Amniotic stem cell (primary cell): ENCODE results near the gene RNASET2.

Experiments
- DNase-seq: peaks from one replicate; lab custom pipeline; 2025; lab: John Stamatoyannopoulos, UW

The RNASET2 gene

DNA sequence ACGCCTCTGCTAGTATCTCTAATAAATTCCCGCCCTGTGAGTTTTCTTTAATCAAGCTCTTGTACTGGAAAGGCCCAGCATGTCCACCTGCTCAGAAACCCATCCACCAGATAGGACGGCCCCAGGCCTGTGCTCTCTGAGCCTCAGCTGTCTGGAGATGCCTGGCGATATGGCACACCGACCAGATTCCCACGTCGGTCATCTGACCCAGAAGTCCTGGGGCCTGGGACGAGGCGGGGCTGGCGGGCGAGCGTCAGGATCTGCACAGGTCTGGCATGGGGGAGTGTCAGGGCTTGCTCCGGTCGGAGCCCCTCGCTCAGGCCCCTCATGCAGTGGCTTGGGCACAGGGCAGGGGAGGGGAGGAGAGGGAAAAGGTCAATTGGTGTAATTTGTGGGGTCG lies 10.2 kb downstream of the RNASET2 start:
- no peak for DNase-seq

DNA sequence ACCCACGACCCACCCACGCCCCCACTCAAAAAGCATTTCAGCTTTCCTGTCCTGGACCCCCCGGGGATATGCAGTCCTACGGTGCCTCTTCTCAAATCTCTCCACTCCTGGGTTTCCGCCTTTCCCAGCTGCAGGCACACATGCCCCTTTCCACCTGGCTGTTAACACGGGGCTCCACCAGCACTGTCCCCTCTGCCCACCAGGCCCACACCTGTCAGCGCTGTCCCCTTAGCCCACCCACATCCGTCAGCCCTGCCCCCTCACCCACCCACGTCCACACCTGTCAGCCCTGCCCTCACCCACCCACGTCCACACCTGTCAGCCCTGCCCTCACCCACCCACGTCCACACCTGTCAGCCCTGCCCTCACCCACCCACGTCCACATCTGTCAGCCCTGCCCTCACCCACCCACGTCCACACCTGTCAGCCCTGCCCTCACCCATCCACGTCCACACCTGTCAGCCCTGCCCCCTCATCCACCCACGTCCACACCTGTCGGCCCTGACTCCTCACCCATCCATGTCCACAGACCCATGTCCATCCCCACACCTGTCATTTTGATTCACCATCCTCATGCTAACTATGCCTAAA lies 11.6 kb downstream of the RNASET2 start:
- DNase-seq = no peak

DNA sequence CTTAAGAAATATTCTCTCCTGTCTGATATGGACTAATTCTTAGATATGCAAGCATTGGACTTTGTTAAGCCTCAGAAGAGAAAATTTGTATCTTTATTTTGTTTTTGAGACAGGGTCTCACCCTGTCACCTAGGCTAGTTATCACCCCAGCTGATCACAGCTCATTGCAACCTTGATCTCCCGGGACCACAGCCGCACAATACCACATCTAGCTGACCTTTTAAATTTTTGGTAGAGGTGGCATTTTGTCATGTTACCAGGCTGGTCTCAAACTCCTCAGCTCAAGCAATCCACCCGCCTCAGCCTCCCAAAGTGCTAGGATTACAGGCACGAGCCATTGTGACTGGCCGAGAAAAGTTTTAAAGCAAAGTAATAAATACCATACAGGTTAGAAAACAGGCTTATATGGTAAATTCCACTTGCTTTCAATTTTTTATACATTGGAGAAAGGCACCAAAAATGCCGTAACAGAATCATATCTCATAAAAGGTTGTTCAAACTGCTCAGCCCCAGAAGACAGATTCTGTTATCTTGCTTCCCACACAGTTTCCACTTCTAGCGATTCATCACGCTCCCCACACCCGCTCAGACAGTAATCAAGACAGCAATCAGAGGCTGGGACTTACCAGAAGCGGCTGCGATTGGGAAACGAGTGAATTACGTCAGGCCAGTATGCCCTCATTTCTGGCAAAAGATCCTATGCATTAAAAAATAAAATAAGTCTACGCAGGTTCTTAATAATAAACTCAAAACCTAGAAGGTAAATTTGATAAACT lies 13.8 kb downstream of the RNASET2 start:
- DNase-seq = no peak

DNA sequence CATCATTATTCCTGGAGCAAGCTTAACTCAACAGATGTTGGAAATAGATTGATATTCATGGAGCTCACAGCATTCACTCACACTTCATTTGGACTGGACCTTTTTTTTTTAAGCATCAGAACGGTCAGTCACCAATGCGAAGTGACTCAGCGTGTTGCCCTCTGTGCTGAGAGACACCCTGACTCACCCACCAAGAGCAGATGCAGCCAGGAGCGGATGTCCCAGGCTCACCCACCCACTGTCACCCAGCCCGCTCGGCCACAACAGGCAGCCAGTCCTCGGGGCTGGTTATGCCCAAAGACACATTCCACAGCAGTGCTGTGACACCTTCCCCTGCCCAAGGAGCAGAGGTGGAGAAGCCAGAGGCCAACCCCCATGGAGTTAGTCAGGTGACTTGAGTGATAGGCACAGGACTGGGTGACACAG lies 15.7 kb downstream of the RNASET2 start:
- DNase-seq = no peak

DNA sequence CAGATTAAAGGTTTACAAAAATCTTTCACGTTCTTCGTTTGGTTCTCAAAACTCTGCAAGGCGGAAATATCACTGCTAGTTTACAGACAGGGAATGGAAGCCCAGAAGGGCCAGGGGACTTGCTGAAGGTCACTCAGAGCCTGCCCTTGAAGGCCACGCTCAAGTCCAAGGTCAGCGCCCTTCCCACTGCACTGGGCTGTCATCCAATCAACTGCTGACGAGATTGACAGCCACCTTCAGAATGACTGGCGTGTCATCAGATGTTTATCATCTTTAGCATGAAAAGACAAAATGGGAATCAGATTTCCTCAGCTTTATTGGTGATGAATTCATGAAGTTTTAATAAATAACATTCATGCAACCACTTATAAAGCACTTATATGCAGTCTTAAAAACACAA lies 16.5 kb downstream of the RNASET2 start:
- DNase-seq = no peak

DNA sequence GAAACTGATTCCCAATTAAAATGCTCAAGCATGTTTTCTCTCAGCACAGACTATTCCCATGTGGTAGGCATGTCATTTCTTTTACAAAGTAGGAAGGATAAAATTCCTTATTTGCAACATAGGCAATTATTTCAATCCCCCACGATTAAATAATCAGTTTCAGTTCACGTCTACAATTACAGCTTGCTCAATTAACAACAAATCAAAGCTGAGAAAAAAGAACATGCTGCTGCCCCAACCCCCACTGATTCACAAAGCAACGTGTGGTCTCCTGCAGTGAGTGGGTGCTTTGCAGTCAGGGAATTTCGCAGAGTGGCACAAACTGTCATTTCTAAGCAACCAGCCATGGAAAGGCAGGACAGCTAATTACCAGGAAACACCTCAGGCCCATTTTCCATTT lies 17.0 kb downstream of the RNASET2 start:
- no peak for DNase-seq

DNA sequence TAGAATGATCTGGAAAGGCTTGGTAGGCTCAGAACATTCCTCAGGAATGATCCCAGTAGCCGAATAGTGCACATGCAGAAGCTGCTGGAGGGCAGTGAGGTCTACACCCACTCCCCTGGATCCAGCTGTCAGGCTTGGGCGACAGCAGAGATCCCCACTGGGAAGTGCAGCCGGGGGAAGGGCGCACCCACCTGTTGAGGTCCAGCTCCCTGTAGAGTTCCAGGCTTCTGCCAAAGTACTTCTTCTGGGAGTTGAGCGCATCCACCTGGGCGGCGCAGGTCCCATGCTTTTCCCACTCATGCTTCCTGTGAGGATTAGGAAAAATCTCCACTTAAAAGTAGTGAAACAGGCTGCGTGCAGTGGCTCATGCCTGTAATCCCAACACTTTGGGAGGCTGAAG lies 17.6 kb downstream of the RNASET2 start:
- DNase-seq = no peak

DNA sequence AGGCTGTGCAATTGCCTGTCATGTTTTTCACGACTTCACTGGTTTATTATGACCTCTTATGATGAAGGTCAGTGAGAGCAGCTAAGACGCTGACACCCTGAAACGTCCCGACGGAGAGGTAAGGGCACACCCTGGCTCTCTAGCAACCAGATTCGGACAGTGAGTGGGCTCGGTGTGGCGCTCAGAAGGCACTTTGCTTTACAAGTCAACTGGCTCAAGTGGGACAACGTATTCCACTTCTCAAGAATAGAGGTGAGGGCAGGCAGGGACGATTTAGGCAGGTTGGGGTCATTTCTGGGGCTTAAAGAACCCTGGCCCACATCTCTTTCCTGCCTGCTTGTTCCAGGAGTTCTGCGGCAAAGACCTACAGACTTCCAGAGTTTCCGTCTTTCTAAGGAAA lies 18.2 kb downstream of the RNASET2 start:
- DNase-seq = no peak

DNA sequence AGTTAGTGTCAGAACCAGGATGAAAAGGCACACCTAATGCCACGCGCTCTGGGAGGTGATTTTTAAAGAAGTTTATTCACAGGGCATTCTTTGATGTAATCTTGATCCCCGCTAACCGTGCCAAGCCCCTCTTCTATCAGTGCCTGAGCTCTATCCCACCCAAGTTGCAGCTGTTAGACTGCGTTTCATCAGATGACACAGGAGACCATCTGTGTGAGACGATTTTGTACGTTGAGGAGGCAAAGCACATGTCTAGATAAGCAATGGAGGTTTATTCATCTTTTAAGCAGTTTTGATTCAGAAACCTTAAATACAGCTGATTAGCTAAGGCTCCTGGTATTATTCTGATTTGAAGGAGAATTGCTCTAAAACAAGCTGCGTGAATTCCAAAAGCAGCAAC lies 18.6 kb downstream of the RNASET2 start:
- DNase-seq = no peak

DNA sequence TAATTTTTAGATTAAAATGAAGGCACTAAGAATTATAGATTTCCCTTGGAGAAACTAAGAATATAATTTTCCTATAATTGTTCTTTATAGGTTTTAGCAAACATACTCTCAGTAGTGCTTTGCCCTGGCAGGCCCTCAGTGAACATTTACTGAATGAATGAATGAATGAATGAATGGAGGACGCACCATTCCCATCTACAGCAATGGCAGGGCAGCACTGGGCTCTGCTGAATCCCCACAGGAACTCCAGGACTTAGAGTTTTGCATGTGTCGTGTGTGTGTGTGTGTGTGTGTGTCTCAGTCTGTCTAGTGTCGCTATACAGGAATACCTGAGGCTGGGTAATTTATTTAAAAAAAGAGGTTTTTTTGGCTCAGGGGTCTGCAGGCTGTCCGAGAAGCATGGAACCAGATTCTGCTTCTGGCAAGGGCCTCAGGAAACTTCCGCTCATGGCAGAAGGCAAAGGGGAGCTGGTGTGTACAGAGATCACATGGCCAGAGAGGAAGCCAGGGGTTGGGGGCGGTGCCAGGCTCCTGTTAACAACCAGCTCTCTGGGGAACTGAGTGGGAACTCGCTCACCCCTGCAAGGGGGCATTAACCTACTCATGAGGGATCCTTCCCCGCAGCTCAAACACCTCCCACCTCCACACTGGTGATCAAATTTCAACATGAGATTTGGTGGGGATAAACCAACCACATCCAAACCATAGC lies 20.1 kb downstream of the RNASET2 start:
- DNase-seq = no peak

DNA sequence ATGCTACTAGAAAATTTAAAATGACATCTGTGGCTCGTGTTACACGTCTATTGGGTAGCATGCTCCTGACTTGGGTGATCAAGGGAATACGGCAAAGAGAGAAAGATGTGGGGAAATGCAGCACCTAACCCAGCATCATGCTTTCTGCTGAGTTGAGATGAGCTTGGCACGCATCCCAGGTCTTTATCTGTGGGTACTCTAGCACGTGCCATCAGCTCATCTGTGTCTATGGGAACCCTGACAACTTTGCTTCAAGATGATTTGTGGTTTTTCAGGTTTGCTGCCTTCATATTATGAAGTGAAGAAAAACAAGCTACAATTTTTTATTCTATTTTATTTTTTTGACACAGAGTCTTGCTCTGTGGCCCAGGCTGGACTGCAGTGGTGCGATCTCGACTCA lies 21.0 kb downstream of the RNASET2 start:
- no peak for DNase-seq

DNA sequence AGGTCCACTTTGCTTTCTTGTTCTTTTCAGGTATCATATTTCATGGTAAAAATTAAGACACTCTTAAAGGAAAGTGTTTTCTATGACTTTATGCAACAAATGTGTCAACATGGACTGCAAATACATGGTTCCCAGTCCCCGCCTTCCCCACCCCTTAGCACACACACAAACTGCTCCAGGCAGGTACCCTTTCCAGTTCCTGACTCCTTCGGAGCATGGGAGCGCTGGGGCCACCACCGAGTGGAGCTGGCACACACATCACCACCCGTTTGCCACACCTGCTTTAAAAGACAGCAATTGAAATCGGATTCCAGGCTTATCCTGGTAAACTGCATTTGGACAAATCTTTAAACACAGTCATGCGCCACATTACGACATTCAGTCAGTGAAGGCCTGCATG lies 22.2 kb downstream of the RNASET2 start:
- no peak for DNase-seq

DNA sequence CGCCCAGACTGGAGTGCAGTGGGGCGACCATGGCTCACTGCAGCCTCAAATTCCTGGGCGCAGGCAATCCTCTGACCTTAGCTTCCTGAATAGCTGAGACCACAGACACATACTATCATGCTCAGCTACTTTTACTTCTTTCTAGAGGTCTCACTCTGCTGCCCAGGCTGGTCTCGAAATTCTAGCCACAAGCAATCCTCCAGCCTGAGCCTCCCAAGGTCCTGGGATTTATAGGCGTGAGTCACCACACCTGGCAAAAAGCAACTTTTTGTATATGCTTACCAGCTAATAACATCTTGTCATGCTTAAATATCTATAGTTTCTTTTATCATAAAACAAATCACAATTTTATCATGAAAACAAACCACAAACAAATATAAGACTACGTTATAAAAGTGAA lies 23.0 kb downstream of the RNASET2 start:
- no peak for DNase-seq

DNA sequence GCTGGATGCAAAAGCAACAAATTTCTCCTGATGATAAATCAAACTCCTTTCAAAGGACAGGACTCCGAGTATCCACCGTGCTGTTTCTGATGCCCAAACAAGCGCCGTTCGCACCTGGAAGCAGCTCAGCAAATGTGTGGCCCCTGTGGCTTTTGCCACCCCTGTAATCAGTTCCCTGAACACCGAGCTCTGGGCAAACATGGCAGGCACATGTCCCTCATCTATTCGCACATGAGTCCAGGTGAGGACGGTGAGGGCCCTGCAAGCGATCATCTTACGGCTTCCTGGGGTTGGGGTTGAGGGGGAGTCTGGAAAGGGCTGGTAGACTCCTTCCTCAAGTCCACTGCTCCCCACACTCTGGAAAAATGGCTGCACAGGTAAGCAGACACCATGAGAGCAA lies 23.7 kb downstream of the RNASET2 start:
- no peak for DNase-seq

DNA sequence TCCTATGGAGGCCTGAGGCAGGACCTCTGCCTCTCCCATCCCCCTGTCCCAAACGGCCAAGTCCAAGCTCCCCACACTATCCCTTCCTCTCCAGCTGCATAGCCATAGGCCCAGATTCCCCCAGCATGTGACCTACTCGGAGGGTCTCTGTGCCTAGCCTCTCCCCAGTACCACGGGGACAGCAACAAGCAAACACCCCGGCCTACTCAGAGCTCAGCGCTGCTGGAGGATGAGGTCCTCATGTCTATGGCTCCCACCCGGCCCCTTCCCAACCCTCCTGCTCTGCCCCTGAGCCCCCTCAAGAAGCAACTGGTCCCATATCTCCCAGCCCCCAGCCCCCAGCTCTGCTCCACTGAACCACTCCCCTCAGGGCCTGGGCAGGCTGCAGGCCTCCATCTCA lies 24.2 kb downstream of the RNASET2 start:
- no peak for DNase-seq

DNA sequence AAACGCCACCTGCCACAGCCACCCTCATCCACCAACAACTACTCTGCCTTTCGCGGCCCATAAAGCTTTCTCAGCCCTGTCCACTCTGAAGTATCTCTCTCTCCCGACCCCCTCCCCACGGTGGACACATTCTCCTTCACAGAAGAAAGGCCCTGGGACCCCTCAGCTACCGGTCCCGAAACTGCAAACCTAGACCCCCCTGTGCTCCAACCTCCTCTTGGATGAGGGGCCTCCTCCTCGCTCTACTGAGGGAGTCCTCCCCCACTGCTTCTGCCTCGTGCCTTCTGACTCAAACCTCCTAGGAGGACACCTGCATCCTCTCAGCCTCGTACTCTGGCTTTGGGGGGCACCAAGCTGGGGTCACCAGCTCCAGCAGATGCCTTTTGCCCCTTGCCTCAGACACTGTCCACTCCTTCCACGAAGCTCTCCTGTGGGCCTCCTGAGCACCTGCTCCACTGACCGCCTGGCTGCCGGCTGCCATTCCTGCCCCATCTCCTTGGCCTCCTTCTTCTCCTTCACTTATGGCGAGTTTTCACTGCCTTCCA lies 24.9 kb downstream of the RNASET2 start:
- DNase-seq = no peak

DNA sequence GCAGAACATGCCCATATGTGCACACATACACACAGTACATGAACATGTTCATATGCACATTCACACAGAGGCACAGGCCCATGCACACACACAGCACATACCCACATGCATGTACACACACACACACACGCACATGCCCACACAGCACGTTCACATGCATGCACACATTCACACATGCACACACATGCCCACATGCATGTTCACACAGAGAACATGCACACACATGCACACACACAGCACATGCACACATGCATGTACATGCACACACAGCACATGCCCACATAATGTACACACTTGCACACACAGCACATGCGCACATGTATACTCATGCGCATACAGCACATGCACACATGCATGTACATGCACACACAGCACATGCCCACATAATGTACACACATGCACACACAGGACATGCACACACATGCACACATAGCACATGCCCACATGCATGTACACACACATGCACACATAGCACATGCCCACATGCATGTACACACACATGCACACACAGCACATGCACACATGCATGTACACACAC lies 25.9 kb downstream of the RNASET2 start:
- no peak for DNase-seq

DNA sequence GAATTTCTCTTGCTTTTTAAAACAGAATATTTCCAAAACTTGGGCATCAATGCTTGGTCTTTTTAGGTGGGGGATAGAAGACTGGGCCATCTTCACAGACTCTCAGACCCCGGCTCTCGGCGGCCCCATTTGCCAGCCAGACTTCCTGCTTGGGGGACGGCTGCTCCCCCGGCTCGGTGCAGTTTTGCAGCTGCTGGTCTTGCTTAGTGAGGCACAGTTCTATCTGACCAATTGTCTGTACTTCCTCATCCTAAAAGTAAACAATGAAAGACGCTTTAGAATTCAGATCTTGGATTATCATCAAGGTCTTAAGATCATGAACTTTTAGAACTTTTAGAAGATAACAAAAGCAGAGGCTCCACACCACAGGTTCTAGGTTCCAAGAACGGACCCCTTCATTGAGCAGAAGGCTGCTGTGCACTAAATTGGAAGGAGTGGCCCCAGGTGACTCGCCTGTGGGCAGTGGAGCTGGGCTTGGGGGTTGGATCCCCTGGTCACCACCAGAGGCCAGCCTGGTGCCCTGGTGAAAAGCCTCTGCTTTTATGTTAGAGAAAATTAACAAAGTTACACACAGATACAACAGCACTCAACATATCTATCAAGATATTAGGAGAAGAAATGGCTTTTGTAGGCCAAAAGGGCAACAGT lies 26.7 kb downstream of the RNASET2 start:
- no peak for DNase-seq

DNA sequence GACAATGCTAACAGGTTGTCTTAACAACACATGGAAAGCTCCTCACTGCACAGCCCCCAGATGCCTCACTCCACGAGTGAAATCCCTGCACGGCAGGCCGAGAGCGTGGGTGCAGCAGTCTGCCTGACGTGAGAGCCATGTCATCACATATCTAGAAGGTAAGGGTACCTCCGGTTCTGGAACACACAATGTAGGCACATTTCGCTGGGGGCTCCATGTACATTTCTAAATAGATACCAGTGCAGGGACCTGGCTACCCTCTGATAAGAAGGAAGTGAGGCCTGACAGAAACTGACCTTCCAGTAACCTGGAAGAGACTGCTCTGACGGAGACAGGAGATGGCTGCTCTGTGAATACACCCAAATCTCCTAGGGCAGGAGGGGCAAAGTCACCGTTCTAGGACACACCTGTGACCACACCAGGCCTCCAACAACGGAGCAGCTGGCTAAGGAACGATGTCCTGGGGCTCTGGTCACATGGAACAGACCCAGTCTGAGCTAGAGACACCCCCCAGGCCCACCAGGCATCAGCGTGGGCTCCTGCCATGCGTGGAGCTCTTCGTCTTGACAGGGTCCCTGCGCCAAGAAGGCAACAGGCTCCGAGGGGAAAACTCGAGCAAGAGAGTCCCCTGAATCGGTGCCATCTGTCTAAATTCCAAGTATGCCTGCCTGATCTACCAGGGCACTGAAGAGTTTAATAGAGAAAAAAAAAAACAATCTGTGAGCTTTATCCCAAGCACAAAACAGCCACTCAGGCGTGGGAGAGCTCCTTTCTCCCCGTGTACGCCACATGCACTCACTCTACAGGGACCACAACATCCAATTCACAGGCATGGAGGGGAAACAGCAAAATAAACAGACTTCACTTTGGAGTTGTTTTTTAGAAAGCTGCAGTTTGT lies 27.5 kb downstream of the RNASET2 start:
- DNase-seq = no peak

DNA sequence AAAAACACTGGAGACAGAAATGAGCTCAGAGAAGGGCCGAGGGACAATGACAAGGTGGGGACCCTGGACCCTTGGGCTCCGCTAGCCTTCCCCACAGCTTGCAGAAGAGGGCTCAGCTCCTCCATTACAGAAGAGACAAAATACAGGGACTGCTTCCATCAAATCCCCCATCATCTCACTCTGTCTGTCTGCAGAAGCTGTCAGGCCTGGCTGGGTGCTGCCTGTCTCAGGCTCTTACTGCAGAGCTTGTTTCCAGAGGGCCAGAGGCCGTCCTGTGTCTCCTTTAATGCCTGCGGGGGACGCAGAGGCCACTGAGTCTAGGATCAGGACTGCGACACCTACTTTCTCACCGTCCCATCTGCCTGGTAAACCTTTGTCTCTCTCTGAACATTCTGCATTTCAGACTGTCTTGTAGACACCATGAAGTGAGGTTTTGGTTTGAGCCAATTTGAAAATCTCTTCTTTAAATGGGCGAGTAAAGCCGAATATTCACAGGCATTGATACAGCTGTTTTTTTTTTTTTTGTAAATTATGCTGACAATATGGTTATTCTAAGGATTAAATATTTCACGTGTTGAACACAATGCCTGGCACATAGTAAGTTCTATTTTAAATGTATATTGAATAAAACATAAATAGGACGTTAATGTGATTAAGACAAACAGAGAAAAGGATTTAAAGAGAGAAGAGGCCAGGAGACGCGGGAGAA lies 28.3 kb downstream of the RNASET2 start:
- no peak for DNase-seq
